Measurements from ENCODE around the gene SCARB2. TPM values are rescaled to one million over a fixed set of nuclear protein-coding genes. Genes with fewer than 3 reads are reported as not detected.

SCARB2 gene
- total and polyA plus RNA-seq, 2 of the 4 experiments (the other 2 are of a cell fraction), result 69.2 to 102 TPM

DNA sequence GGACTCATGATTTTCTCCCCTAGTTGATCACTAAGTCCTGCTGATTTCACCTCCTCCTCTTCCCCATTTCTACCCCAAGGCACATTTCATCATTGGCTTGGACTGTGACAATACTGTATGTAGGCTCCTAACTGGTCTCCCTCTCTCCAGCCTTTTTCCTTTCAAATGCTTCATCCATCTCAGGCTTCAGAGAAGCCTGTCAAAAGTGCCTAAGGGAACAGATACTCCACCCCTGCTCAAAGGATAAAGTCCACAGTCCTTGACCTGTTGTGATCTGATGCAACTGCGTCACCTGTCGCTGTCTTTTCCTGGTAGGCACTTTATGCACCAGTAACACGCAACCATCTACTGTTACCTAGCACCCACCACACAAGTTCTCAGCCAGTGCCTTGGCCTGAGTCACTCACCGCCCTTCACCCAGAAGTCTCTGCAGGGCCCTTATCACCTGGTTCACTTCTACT is 12.8 kb downstream of the SCARB2 start:
- 0 out of 4 replicates have a peak overlapping the region, but pooled peaks of 1 of the 2 experiments have one; percentile 9 for H4K8ac ChIP-seq (ENCODE audit: low read depth in 2 of 2, low read length in 2 of 2)
- H3K18ac ChIP-seq (ENCODE audit: low read depth, low read length), result no peak overlapping the region
- ChIA-PET CTCF (interaction anchor here (0.6 kb wide), 1 partner anchor 12 kb away, joined by 3 read pairs; no protein-coding TSS in a partner anchor), POLR2A (ENCODE audit: unreplicated experiment) (no interaction called here)
- H4K20me1 ChIP-seq (ENCODE audit: insufficient read depth, low read length), result peaks cover 28% of the 10 kb centered on the region; the same call in 1 of the 2 replicates
- in situ Hi-C loops (cut with MboI; ENCODE audit: low sequenced_read_pairs) (no loop called here), intact Hi-C loops (cut with micrococcal nuclease) (no loop called here), dilution Hi-C loops (cut with HindIII; ENCODE audit: low sequenced_read_pairs, unreplicated experiment) (no loop called here)
- peak overlapping the region; percentile 74 for H3K23ac ChIP-seq (ENCODE audit: low read depth, low read length)
- H2BK20ac ChIP-seq (ENCODE audit: low read depth, low read length), result no peak overlapping the region
- ATAC-seq (ENCODE audit: low read depth) (no peak), DNase-seq (no peak)
- no peak overlapping the region for H3K4me3 ChIP-seq (ENCODE audit: insufficient read depth, low read depth, low read length)
- H3K4ac ChIP-seq (ENCODE audit: low read depth, low read length), result no peak overlapping the region
- no peak overlapping the region for H2BK5ac ChIP-seq (ENCODE audit: low read depth, low read length, poor library complexity, severe bottlenecking)
- no peak overlapping the region for H2AK9ac ChIP-seq (replicated peaks; ENCODE audit: low read depth, low read length, poor library complexity)
- no peaks in the 10 kb centered on the region for H3K9me3 ChIP-seq (ENCODE audit: control insufficient read depth, insufficient read depth, low read length)
- peaks cover 22% of the 10 kb centered on the region for H3K9me1 ChIP-seq (ENCODE audit: insufficient read depth, low read length)
- no peak overlapping the region for H4K91ac ChIP-seq (ENCODE audit: insufficient read depth, low read depth, low read length)
- no peak overlapping the region; the same call in 1 of the 2 replicates for H3K4me2 ChIP-seq (ENCODE audit: low read depth, low read length)
- TF ChIP-seq FOS (IDR thresholded peaks at IDR 0.05; ENCODE audit: low read depth, low read length) (no peak), CEBPB (IDR thresholded peaks at IDR 0.05; ENCODE audit: low read depth, low read length) (no peak), SMC3 (IDR thresholded peaks at IDR 0.05; ENCODE audit: low read depth, low read length) (no peak), BHLHE40 (IDR thresholded peaks at IDR 0.05; ENCODE audit: low read depth, low read length) (no peak), MAFK (IDR thresholded peaks at IDR 0.05; ENCODE audit: low read depth, low read length) (no peak), RFX5 (IDR thresholded peaks at IDR 0.05; ENCODE audit: low read depth, low read length) (no peak)
- H2AFZ ChIP-seq (replicated peaks; ENCODE audit: low read length, poor library complexity), result no peak overlapping the region
- no peak overlapping the region for H2AK5ac ChIP-seq (ENCODE audit: low read depth, low read length)
- H3K14ac ChIP-seq (replicated peaks; ENCODE audit: low read depth, low read length), result no peak overlapping the region
- H2BK120ac ChIP-seq (ENCODE audit: low read depth, low read length), result no peak overlapping the region
- no TSS peak for BruUV-seq (replicated peaks)
- H3K27me3 ChIP-seq (ENCODE audit: control insufficient read depth, insufficient read depth, low read length), result no peaks in the 10 kb centered on the region
- no peak overlapping the region for H2BK15ac ChIP-seq (ENCODE audit: low read depth, low read length)
- H3K36me3 ChIP-seq (ENCODE audit: control insufficient read depth, insufficient read depth, low read length), result no peaks in the 10 kb centered on the region
- H3K79me1 ChIP-seq (ENCODE audit: low read depth in 1 of 2, low read length in 2 of 2), result peaks cover 24 to 79% of the 10 kb centered on the region in 2 experiments
- H3K27ac ChIP-seq (ENCODE audit: insufficient read depth, low read length), result no peak overlapping the region
- H4K5ac ChIP-seq (ENCODE audit: low read depth, low read length), result no peak overlapping the region
- H3K56ac ChIP-seq (ENCODE audit: extremely low read depth, insufficient read depth, low read length), result no peak overlapping the region
- no peak overlapping the region for H3K9ac ChIP-seq (ENCODE audit: low read depth, low read length)
- 100% methylated on average over 1 of the region's 4 CpGs; no CpG with 5 or more reads in 1 of the 2 experiments for WGBS, 2 experiments (ENCODE audit: extremely low coverage in 2 of 2, insufficient read length in 1 of 2)
- peaks cover 32% of the 10 kb centered on the region for H3K4me1 ChIP-seq (ENCODE audit: control insufficient read depth, insufficient read depth, low read length)
